Esophagus squamous epithelium (tissue), 4 donors: Measurements from ENCODE around the gene DAGLB.

ENCODE experiments used
- CTCF ChIP-seq, 6 experiments: fragments of 450-650 bp in 4 of 6; fragments of 200-600 bp in 2 of 6; sonication (generic) in 2 of 6; IDR thresholded peaks; one replicate each; pipeline ENCODE4 v1.5.1; 2016 to 2019; ENCODE audit warnings: antibody characterized with exemption in 6 of 6, mild to moderate bottlenecking in 4 of 6, moderate library complexity in 4 of 6
- POLR2A ChIP-seq, 4 donors: fragments of 450-650 bp; IDR thresholded peaks; one replicate each; pipeline ENCODE4 v1.6.1; 2017; ENCODE audit warnings: antibody characterized with exemption in 4 of 4, mild to moderate bottlenecking in 4 of 4, moderate library complexity in 3 of 4

GRCh38 chr7:6460303-6460702, 12.5 kb upstream of the DAGLB start:
- no peak for TF ChIP-seq CTCF (IDR thresholded peaks at IDR 0.05)
- no peak for TF ChIP-seq POLR2A (IDR thresholded peaks at IDR 0.05)
